ENCODE measurements around the gene RNF217. TPM values are rescaled to one million over a fixed set of nuclear protein-coding genes. Genes with fewer than 3 reads are reported as not detected.

Gene RNF217
- polyA plus RNA-seq, 1 donor (not counting 4 experiments of a cell fraction or from before 2014, with no cell fraction given) = 44.0 TPM

DNA sequence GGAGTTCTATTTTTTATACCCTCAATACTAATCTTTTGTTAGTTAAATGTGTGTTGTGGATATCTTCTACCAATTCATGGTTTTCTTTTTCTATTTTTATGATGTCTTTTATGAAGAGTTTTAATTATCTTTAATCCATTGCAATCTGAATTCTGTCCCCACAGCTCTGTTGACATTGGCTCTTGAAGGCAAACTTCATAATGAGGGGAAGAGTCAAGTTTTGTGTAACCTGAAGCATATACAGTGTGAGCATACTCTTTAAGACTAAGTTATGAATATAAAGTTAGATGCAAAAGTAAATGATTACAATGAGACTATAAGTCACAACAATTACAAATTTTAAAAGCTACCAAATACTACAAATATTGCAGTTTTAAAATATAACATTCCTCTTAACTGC lies 34.2 kb downstream of the RNF217 start:
- no peak overlapping the region for H3K9ac ChIP-seq (ENCODE audit: control insufficient read depth, extremely low read depth, insufficient read depth, low read length)
- H3K27ac ChIP-seq (ENCODE audit: control insufficient read depth, insufficient read depth, low read length) = no peak overlapping the region
- peaks cover 20% of the 10 kb centered on the region for H3K4me1 ChIP-seq (ENCODE audit: control insufficient read depth, extremely low read depth, insufficient read depth, low read length)
- no peaks in the 10 kb centered on the region for H4K20me1 ChIP-seq (ENCODE audit: control insufficient read depth, extremely low read depth, insufficient read depth, low read length)
- FAIRE-seq (no peak), DNase-seq (ENCODE audit: low read depth, low spot score) (no peak)
- H3K27me3 ChIP-seq (ENCODE audit: control insufficient read depth, extremely low read depth, insufficient read depth, low read length) = no peaks in the 10 kb centered on the region
- H3K9me1 ChIP-seq (ENCODE audit: control insufficient read depth, extremely low read depth, insufficient read depth, low read length) = no peaks in the 10 kb centered on the region
- dilution Hi-C loops (cut with MboI; ENCODE audit: extremely low pct_ligation_motif_present, low sequenced_read_pairs) = no loop called here
- no peak for TF ChIP-seq EZH2 (IDR thresholded peaks at IDR 0.05; ENCODE audit: low read length)
- TF ChIP-seq, protein P1, sequence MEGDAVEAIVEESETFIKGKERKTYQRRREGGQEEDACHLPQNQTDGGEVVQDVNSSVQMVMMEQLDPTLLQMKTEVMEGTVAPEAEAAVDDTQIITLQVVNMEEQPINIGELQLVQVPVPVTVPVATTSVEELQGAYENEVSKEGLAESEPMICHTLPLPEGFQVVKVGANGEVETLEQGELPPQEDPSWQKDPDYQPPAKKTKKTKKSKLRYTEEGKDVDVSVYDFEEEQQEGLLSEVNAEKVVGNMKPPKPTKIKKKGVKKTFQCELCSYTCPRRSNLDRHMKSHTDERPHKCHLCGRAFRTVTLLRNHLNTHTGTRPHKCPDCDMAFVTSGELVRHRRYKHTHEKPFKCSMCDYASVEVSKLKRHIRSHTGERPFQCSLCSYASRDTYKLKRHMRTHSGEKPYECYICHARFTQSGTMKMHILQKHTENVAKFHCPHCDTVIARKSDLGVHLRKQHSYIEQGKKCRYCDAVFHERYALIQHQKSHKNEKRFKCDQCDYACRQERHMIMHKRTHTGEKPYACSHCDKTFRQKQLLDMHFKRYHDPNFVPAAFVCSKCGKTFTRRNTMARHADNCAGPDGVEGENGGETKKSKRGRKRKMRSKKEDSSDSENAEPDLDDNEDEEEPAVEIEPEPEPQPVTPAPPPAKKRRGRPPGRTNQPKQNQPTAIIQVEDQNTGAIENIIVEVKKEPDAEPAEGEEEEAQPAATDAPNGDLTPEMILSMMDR (optimal IDR thresholded peaks at IDR 0.05 in 1 of 3, IDR thresholded peaks at IDR 0.05 in 1 of 3, conservative IDR thresholded peaks at IDR 0.05 in 1 of 3; ENCODE audit: extremely low read depth in 1 of 3, insufficient read depth in 2 of 3, low read length in 3 of 3) = no peak
- peaks cover 73% of the 10 kb centered on the region for H3K79me2 ChIP-seq (ENCODE audit: control insufficient read depth, insufficient read depth, low read length)
- no peak overlapping the region for H3K4me3 ChIP-seq (ENCODE audit: control insufficient read depth in 2 of 3, extremely low read depth in 1 of 3, insufficient read depth in 2 of 3, low read depth in 1 of 3, low read length in 3 of 3)
- H2AFZ ChIP-seq (ENCODE audit: control insufficient read depth, low read length) = no peak overlapping the region
- no peak overlapping the region for H3K4me2 ChIP-seq (ENCODE audit: control insufficient read depth, extremely low read depth, insufficient read depth, low read depth, low read length)
- H3K36me3 ChIP-seq (ENCODE audit: control insufficient read depth in 2 of 2, extremely low read depth in 1 of 2, insufficient read depth in 2 of 2, low read length in 2 of 2) = peaks cover 4 to 7% of the 10 kb centered on the region in 2 experiments
- H3K9me3 ChIP-seq (ENCODE audit: control insufficient read depth, low read depth, low read length) = no peaks in the 10 kb centered on the region

DNA sequence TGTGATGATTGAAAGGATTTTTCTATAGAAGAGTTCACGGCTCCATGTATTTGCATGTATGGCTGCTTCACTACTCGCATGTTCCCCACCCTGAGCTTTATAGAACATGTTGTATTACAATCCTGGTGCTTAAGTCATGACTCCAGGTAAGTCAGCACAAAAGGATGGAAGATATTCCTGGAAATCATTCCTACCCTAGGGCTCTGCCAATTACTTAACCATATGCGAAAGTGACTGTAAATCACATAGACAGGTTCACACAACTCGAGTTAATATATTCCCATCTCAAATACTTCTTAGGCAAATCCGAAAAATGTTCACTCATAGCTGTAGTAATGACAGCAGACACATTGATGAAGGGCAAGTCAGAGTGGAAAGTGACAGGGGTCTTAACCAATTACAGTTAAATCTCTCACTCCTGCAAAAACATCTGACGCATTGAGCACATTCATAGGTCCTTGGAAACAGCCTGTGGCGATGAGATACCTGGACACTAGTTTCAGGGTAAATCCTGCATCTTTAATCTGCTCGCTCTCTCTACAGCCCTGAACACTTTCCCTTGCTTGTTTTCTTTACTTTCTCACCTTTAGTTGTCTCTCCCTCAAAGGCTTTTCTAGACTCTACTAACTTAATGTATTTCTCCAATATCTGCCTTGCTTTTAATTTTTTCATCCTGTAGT lies 35.1 kb downstream of the RNF217 start:
- Histone ChIP-seq H3K4me1 (ENCODE audit: control insufficient read depth, extremely low read depth, insufficient read depth, low read length) (peaks cover 20% of the 10 kb centered on the region), H3K4me2 (ENCODE audit: control insufficient read depth, extremely low read depth, insufficient read depth, low read depth, low read length) (no peak overlapping the region), H2AFZ (ENCODE audit: control insufficient read depth, low read length) (no peak overlapping the region), H3K9me3 (ENCODE audit: control insufficient read depth, low read depth, low read length) (no peaks in the 10 kb centered on the region), H3K36me3 (ENCODE audit: control insufficient read depth in 2 of 2, extremely low read depth in 1 of 2, insufficient read depth in 2 of 2, low read length in 2 of 2) (peaks cover 4 to 7% of the 10 kb centered on the region in 2 experiments), H3K27ac (ENCODE audit: control insufficient read depth, insufficient read depth, low read length) (no peak overlapping the region), H3K79me2 (ENCODE audit: control insufficient read depth, insufficient read depth, low read length) (peaks cover 74% of the 10 kb centered on the region), H3K27me3 (ENCODE audit: control insufficient read depth, extremely low read depth, insufficient read depth, low read length) (no peaks in the 10 kb centered on the region), H3K9ac (ENCODE audit: control insufficient read depth, extremely low read depth, insufficient read depth, low read length) (no peak overlapping the region), H3K9me1 (ENCODE audit: control insufficient read depth, extremely low read depth, insufficient read depth, low read length) (no peaks in the 10 kb centered on the region), H4K20me1 (ENCODE audit: control insufficient read depth, extremely low read depth, insufficient read depth, low read length) (no peaks in the 10 kb centered on the region), H3K4me3 (ENCODE audit: control insufficient read depth in 2 of 3, extremely low read depth in 1 of 3, insufficient read depth in 2 of 3, low read depth in 1 of 3, low read length in 3 of 3) (no peak overlapping the region)
- dilution Hi-C loops (cut with MboI; ENCODE audit: extremely low pct_ligation_motif_present, low sequenced_read_pairs) = no loop called here
- FAIRE-seq (no peak), DNase-seq (ENCODE audit: low read depth, low spot score) (no peak)
- TF ChIP-seq, protein P1 (optimal IDR thresholded peaks at IDR 0.05 in 1 of 3, IDR thresholded peaks at IDR 0.05 in 1 of 3, conservative IDR thresholded peaks at IDR 0.05 in 1 of 3; ENCODE audit: extremely low read depth in 1 of 3, insufficient read depth in 2 of 3, low read length in 3 of 3) = no peak
- TF ChIP-seq EZH2 (IDR thresholded peaks at IDR 0.05; ENCODE audit: low read length) = no peak
